22Rv1 (cell line): ENCODE measurements around the gene MACROH2A1.
"Not testable (repeated sequence)": the region's sequence is repeated elsewhere in the genome, so short reads cannot be mapped to it uniquely, and the experiment has no call there.

ENCODE experiments used
- H3K27ac ChIP-seq: fragments of 450-650 bp; 2 replicates; pipeline ENCODE4 v1.5.1; 2017
- ZFX ChIP-seq: fragments of 450-650 bp; IDR thresholded peaks from 2 replicates; pipeline ENCODE4 v1.6.1; 2017; ENCODE audit warnings: antibody characterized with exemption, borderline replicate concordance
- TF ChIP-seq, protein P1 (sequence below): fragments of 450-650 bp; IDR thresholded peaks from 2 replicates; pipeline ENCODE4 v1.5.1; 2017; ENCODE audit warnings: mild to moderate bottlenecking

MACROH2A1 gene

DNA sequence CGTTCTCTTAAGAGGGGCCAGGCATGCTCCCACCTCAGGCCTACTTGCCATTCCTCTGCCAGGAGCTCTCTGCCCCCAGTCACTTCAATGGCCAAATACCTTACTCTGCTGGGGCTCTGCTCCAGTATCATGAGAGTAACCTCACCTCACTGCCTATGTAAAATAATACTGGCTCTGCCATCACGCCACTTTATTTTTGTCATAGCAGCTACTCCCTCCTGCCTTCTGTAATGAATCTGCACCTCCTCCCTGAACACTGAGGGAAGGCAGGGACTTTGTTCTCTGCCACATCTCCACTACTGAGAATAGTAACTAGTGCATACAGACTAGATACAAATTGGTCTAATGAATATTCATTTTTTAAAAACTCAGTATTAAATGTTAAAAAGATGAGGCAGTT, 33.8 kb downstream of the MACROH2A1 start:
- no peak overlapping the region for H3K27ac ChIP-seq
- no peak for TF ChIP-seq ZFX
- TF ChIP-seq, protein P1, sequence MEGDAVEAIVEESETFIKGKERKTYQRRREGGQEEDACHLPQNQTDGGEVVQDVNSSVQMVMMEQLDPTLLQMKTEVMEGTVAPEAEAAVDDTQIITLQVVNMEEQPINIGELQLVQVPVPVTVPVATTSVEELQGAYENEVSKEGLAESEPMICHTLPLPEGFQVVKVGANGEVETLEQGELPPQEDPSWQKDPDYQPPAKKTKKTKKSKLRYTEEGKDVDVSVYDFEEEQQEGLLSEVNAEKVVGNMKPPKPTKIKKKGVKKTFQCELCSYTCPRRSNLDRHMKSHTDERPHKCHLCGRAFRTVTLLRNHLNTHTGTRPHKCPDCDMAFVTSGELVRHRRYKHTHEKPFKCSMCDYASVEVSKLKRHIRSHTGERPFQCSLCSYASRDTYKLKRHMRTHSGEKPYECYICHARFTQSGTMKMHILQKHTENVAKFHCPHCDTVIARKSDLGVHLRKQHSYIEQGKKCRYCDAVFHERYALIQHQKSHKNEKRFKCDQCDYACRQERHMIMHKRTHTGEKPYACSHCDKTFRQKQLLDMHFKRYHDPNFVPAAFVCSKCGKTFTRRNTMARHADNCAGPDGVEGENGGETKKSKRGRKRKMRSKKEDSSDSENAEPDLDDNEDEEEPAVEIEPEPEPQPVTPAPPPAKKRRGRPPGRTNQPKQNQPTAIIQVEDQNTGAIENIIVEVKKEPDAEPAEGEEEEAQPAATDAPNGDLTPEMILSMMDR = no peak

DNA sequence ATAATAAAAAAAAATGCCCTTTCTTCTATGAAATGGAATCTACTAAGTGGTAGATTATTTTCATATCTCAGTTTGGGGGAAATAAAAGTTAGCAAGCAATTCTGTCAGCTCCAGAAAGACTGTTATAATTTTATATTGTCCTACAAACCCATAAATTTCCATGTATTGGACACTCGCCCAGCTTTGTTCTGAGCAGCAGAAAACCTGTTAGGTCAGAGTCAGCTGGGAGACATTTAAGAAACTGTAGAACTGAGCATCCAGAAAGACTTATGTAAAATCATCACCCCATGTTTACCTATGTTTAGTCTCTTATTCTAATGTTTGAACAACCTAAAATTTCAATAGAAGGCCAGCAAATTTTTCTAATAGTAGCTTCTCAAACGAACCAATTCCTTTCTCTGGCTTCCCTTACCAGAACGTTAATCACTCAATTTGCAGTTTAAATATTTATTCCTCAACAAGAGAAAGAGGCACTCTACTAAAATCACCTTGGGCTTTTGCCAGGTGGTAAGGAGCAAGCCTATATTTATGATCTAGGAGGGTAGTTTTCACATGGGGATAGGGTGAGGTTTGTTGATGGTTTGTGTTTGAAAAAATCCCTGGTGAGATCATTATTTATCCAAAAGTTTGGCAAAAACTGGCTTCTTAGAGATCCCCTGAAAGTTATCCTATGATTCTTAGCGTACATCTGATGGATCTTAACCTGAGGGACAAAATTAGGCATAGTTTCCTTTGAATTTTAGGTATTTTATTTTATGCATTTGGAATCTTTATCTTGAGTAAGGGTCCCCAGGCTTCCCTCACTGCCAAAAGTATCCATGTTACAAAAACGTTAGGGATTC, 34.4 kb downstream of the MACROH2A1 start:
- no peak overlapping the region for H3K27ac ChIP-seq
- TF ChIP-seq, protein P1 = no peak
- TF ChIP-seq ZFX = no peak

DNA sequence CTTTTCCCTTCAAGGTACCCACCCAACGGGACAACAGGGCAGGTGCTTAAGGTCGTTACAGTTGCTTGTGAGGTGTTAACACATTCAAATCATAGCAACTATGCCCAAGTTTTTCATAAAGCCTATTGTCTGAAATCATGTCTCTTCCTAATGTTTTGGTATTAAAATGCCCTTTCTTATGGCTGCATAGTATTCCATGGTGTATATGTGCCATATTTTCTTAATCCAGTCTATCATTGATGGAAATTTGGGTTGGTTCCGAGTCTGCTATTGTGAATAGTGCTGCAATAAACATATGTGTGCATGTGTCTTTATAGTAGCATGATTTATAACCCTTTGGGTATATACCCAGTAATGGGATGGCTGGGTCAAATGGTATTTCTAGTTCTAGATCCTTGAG, 35.7 kb downstream of the MACROH2A1 start:
- H3K27ac ChIP-seq = not testable (repeated sequence)

DNA sequence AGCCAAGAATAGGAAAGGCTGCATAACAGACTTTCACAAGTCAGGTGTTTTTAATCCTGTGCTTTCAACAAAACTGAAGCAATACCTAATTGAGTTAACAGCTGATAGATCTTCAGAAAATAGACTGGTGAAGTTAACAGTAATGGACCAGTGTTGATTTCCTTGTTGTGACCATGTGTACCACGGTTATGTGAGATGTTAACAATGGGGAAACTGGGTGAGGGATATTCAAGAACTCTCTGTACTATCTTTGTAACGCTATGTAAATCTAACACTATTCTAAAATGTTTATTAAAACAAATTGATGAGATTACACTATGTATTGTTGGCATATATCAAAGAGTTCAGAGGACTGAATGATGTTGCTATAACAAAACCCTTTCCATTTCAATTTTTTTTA, 36.9 kb downstream of the MACROH2A1 start:
- no peak for TF ChIP-seq ZFX
- TF ChIP-seq, protein P1 = no peak

DNA sequence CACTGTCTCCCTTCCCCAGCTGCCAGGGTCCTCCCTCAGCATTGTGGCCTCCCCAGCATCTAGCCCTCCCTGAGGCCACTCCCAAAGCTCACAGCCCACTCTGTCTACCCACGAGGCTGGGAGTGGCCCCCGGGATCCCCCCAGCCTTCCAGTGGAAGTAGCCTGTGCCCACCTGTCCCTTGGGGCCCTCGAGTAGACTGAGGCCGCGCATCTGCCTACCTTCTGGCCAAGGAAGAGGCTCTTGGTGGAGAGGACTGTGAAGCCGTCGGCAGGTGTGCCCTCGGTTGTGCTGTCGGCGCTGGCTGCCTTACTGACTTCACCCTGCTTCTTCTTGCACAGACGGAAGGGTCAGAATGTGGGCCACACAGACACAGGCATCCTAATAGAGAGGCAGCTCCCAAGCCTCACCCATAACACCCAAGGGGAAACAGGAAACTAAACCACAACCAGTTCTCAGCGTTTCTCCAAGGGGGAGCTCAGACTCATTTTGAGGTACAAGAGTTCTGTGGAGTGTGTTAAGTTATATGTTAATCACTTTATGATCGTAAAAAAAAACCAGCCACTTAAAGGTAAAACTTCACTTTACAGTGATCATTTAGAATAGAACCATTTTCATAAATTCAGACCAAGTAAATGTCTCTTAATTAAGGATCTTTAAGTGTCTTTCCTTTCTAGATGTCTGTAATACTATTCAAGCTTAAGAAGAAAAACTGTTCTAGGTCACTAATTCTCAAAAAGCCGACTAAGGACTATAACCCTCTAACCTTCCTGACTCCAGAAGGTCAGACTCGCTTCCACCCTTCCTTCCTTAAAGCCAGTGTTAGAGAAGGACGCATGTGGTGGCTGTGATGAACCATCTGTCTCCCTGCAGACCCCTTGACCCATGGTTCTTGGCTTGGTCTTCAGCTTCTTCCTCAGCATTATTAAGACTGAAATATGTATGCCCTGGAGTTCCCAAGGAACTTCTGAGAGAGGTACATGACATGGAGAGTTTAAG, 38.5 kb downstream of the MACROH2A1 start:
- no peak overlapping the region for H3K27ac ChIP-seq
- no peak for TF ChIP-seq ZFX
- TF ChIP-seq, protein P1 = no peak

More for the DNA sequence above, 36.9 kb downstream of the MACROH2A1 start:
- no peak overlapping the region for H3K27ac ChIP-seq

DNA sequence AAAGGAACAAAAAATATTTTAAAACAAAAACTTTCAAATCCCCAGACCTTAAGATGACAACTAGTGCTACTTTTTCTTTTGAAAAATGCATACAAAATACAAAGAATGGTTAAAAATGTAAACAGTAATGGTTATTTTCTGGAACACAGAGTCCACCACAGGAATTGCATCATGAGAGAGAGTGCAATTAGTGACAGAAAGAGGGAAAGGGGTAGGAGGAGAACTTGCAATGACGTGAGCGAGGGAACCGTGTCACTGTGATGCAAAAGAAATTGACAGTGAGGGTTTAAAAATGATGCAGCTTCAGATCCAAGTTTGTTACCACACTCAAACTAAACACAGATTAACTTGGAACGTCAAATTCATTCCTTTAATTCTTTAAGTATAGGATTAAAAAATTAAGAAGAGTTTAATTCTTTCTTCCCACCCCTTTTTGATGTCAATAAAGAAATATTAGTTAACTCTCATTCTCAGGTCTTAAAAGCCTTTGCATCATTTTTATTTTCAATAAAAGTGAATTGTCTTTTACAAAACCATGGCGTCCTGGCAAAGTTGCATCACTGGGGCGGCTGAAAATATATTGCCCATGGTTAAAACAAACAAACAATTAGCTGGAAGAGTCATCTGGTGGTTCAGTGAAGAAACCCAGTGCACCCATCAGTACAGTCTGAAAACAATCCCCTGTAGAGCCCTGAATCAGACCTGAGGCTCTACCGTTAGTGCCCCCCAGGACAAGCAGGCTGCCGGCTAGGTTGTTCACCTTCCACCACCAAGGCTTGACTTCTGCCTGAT, 39.5 kb downstream of the MACROH2A1 start:
- TF ChIP-seq ZFX = no peak
- TF ChIP-seq, protein P1 = no peak
- H3K27ac ChIP-seq = no peak overlapping the region

DNA sequence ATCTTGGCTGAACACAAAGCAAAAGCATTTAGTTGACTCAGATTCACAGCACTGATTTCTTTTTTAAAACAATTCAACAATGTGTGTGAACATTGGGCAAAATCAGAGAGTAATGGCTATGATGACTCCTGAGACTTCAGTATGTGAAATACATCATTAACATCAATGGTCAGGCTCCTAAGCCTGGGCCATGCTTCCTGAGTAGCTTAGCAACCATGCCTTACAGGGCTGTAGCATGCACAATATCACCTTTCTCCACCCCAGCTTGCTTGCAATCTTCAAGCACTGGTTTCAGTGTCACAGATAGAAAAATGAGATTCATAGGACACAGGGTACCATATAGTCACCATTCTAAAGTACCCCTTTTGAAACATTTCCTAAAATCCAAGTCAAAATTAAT, 41.3 kb downstream of the MACROH2A1 start:
- no peak for TF ChIP-seq ZFX
- TF ChIP-seq, protein P1 = no peak

More for the DNA sequence above, 41.3 kb downstream of the MACROH2A1 start:
- H3K27ac ChIP-seq = no peak overlapping the region
